ENCODE data around the gene LMO7.

GRCh38 chr13:75702476-75702875 is 66.3 kb downstream of the LMO7 start:
- TF ChIP-seq, protein P1, sequence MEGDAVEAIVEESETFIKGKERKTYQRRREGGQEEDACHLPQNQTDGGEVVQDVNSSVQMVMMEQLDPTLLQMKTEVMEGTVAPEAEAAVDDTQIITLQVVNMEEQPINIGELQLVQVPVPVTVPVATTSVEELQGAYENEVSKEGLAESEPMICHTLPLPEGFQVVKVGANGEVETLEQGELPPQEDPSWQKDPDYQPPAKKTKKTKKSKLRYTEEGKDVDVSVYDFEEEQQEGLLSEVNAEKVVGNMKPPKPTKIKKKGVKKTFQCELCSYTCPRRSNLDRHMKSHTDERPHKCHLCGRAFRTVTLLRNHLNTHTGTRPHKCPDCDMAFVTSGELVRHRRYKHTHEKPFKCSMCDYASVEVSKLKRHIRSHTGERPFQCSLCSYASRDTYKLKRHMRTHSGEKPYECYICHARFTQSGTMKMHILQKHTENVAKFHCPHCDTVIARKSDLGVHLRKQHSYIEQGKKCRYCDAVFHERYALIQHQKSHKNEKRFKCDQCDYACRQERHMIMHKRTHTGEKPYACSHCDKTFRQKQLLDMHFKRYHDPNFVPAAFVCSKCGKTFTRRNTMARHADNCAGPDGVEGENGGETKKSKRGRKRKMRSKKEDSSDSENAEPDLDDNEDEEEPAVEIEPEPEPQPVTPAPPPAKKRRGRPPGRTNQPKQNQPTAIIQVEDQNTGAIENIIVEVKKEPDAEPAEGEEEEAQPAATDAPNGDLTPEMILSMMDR (conservative IDR thresholded peaks at IDR 0.05; ENCODE audit: low read depth, low read length) = no peak
- no peak for TF ChIP-seq POLR2A (IDR thresholded peaks at IDR 0.05; ENCODE audit: low read depth, low read length)
- TF ChIP-seq SMC3 (IDR thresholded peaks at IDR 0.05; ENCODE audit: low read depth, low read length) = no peak
- no peak for TF ChIP-seq MXI1 (IDR thresholded peaks at IDR 0.05; ENCODE audit: borderline replicate concordance, low read depth, low read length)
- TF ChIP-seq BHLHE40 (IDR thresholded peaks at IDR 0.05; ENCODE audit: low read depth, low read length) = no peak
- TF ChIP-seq MAFK (IDR thresholded peaks at IDR 0.05; ENCODE audit: low read depth, low read length) = no peak
- TF ChIP-seq USF2 (IDR thresholded peaks at IDR 0.05; ENCODE audit: low read depth, low read length) = no peak
